SU-DHL-6 (cell line): ENCODE measurements around the gene PHLDA1.

ENCODE experiments used
- H2AFZ ChIP-seq: fragments of 200-600 bp; sonication (generic); 2 replicates; pipeline ENCODE4 v1.6.1; 2014; ENCODE audit warnings: low read depth, mild to moderate bottlenecking, moderate library complexity, mixed read lengths, antibody characterized with exemption, low read length; ENCODE audit not compliant: severe bottlenecking
- H3F3A ChIP-seq: fragments of 200-600 bp; shearing (Covaris generic); 2 replicates; pipeline ENCODE4 v1.6.0; 2016; ENCODE audit warnings: antibody characterized with exemption, mild to moderate bottlenecking; ENCODE audit not compliant: insufficient read depth
- H3K27ac ChIP-seq: fragments of 200-600 bp; sonication (generic); 2 replicates; pipeline ENCODE4 v1.5.1; 2016; ENCODE audit warnings: low read depth, mild to moderate bottlenecking, low read length, moderate library complexity, mixed read lengths
- H3K27me3 ChIP-seq: fragments of 200-600 bp; sonication (generic), shearing (Covaris generic); 2 replicates; pipeline ENCODE4 v1.6.0; 2014; ENCODE audit warnings: mild to moderate bottlenecking, low read length
- H3K36me3 ChIP-seq: fragments of 200-600 bp; sonication (generic); 2 replicates; pipeline ENCODE4 v1.6.1; 2014; ENCODE audit warnings: mild to moderate bottlenecking, low read length, mixed read lengths
- H3K4me2 ChIP-seq: fragments of 300-600, 200-600 bp; shearing (Covaris generic), sonication (generic); 2 replicates; pipeline ENCODE4 v1.6.0; 2014; ENCODE audit warnings: low read length, low read depth, mild to moderate bottlenecking; ENCODE audit not compliant: poor library complexity, severe bottlenecking
- H3K4me3 ChIP-seq: fragments of 200-600 bp; sonication (generic); 2 replicates; pipeline ENCODE4 v1.5.1; 2014; ENCODE audit warnings: antibody characterized with exemption, low read length, mild to moderate bottlenecking, mixed read lengths; ENCODE audit not compliant: insufficient read depth, poor library complexity, severe bottlenecking
- H3K79me2 ChIP-seq: fragments of 200-600 bp; sonication (generic); 2 replicates; pipeline ENCODE4 v1.6.1; 2014; ENCODE audit warnings: mild to moderate bottlenecking, low read length, moderate library complexity; ENCODE audit not compliant: insufficient read depth
- H3K9ac ChIP-seq: fragments of 200-600 bp; sonication (generic); 2 replicates; pipeline ENCODE4 v1.7.0; 2014; ENCODE audit warnings: mild to moderate bottlenecking, low read length
- H3K9me2 ChIP-seq: fragments of 200-600 bp; sonication (generic); replicated peaks from 2 replicates; pipeline ENCODE4 v1.6.1; 2014; ENCODE audit warnings: low read length; ENCODE audit not compliant: insufficient read depth
- H3K9me3 ChIP-seq: fragments of 200-600 bp; sonication (generic); 2 replicates; pipeline ENCODE4 v1.6.1; 2014; ENCODE audit warnings: low read length, mixed read lengths; ENCODE audit not compliant: insufficient read depth
- H4K20me1 ChIP-seq: fragments of 200-600 bp; sonication (generic); 2 replicates; pipeline ENCODE4 v1.6.1; 2014; ENCODE audit warnings: low read depth, mild to moderate bottlenecking, antibody characterized with exemption, low read length, moderate library complexity, mixed read lengths
- CTCF ChIP-seq: fragments of 200-600 bp; sonication (generic); IDR thresholded peaks from one replicate; pipeline ENCODE4 v1.5.1; 2017; ENCODE audit warnings: antibody characterized with exemption, mild to moderate bottlenecking, low read length, moderate library complexity; ENCODE audit not compliant: insufficient read depth, poor library complexity, severe bottlenecking
- EZH2phosphoT487 ChIP-seq: fragments of 200-600 bp; sonication (generic), shearing (Covaris generic); conservative IDR thresholded peaks from 2 replicates; pipeline ENCODE4 v1.6.1; 2018; ENCODE audit warnings: mild to moderate bottlenecking, antibody characterized with exemption, low read length, moderate library complexity, mixed read lengths

PHLDA1 gene

DNA sequence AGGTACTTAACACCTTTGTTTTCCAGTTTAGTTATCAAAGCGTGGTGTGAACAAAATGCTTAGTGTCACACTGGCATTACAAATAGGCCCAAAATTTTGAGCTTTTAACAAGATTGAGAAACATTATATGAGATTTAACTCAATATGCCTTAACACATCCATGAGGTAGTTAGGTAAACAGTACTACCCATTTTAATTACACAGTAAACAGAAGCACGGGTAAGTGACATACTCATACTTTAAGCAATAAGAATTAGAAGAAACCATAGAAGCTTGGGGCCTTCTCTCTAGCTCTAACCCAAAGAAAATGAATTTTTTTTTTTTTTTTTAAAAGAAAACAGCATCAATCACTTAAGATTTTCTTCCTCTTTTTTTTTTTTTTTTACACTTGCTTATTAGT, 15.5 kb upstream of the PHLDA1 start:
- Histone ChIP-seq H3K9me2 (no peaks in the 10 kb centered on the region), H2AFZ (no peak overlapping the region), H3F3A (peaks cover 28% of the 10 kb centered on the region), H3K27ac (no peak overlapping the region), H3K9me3 (no peaks in the 10 kb centered on the region), H3K9ac (no peak overlapping the region), H3K79me2 (no peaks in the 10 kb centered on the region), H3K36me3 (peaks cover 52% of the 10 kb centered on the region), H3K4me2 (no peak overlapping the region), H3K27me3 (no peaks in the 10 kb centered on the region), H3K4me3 (no peak overlapping the region), H4K20me1 (peaks cover 4% of the 10 kb centered on the region; the same call in 1 of the 2 replicates)
- TF ChIP-seq EZH2phosphoT487 (no peak), CTCF (no peak)

DNA sequence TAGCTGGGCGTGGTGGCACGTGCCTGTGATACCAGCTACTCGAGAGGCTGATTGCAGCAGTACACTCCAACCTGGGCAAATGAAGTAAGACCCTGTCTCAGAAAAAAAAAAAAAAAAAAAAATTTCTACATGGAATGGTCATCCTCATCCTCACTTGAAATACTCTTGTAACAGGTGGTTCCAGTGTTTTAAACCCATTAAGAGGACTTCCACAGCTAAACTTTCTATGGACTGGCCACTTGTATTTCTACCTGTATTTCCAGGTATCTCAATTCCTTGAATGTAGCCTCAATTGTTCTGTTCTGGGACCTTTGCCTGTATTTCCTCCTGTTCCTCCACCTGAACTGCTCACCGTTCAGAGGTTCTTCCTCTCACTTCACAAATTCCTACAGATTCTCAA, 11.8 kb upstream of the PHLDA1 start:
- Histone ChIP-seq H3K27me3 (no peaks in the 10 kb centered on the region), H3K27ac (no peak overlapping the region), H2AFZ (no peak overlapping the region), H3K36me3 (peaks cover 24% of the 10 kb centered on the region; the same call in 1 of the 2 replicates), H3K4me3 (no peak overlapping the region), H3K79me2 (no peaks in the 10 kb centered on the region), H3F3A (peaks cover 27% of the 10 kb centered on the region), H3K9me2 (no peaks in the 10 kb centered on the region), H4K20me1 (peaks cover 4% of the 10 kb centered on the region; the same call in 1 of the 2 replicates), H3K4me2 (no peak overlapping the region), H3K9me3 (no peaks in the 10 kb centered on the region), H3K9ac (no peak overlapping the region)
- TF ChIP-seq EZH2phosphoT487 (no peak), CTCF (no peak)

GRCh38 chr12:76042147-76042546, 10.6 kb upstream of the PHLDA1 start:
- H2AFZ ChIP-seq, result no peak overlapping the region
- no peaks in the 10 kb centered on the region for H3K9me3 ChIP-seq
- H3K4me3 ChIP-seq, result no peak overlapping the region
- H3F3A ChIP-seq, result peaks cover 34% of the 10 kb centered on the region
- H3K4me2 ChIP-seq, result no peak overlapping the region
- H3K9ac ChIP-seq, result no peak overlapping the region
- H3K79me2 ChIP-seq, result no peaks in the 10 kb centered on the region
- peaks cover 12% of the 10 kb centered on the region; the same call in 1 of the 2 replicates for H3K36me3 ChIP-seq
- H3K9me2 ChIP-seq, result no peaks in the 10 kb centered on the region
- H3K27me3 ChIP-seq, result no peaks in the 10 kb centered on the region
- TF ChIP-seq EZH2phosphoT487, result no peak
- TF ChIP-seq CTCF, result no peak
- no peak overlapping the region for H3K27ac ChIP-seq
- peaks cover 3% of the 10 kb centered on the region; the same call in 1 of the 2 replicates for H4K20me1 ChIP-seq
